GM18870 (cell line): ENCODE data around the gene TMEM139.

ENCODE experiments used
- ATAC-seq: cut with Tn5 transposase; IDR thresholded peaks from one replicate; pipeline ENCODE4 v1.9.1; 2021; ENCODE audit warnings: moderate library complexity; ENCODE audit not compliant: unreplicated experiment

The TMEM139 gene

GRCh38 chr7:143321734-143322133 lies 37.0 kb downstream of the TMEM139 start:
- ATAC-seq: no peak

- no peak for ATAC-seq
These were observed 38.2 kb downstream of the TMEM139 start for GRCh38 chr7:143322760-143323633.

DNA sequence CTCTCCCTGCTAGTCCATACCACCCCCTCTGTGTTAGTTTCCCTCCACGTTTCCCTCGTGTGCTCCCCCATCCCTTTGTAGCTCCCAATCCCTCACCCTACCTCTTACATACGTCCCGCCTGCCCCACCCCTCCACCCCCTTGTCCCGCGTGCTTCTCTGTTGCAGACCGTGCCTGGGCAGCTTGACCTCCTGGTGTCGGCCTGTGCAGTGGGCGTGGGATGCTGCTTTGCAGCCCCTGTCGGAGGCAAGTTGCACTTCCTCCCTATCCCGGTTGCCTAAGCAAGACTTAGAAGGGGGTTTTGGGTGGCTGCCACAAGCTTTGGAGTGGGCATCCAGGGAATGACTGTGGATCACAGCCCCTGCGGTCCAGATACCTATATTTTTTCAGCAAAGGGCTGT lies 38.9 kb downstream of the TMEM139 start:
- no peak for ATAC-seq

GRCh38 chr7:143325240-143325639 lies 40.5 kb downstream of the TMEM139 start:
- ATAC-seq: no peak

DNA sequence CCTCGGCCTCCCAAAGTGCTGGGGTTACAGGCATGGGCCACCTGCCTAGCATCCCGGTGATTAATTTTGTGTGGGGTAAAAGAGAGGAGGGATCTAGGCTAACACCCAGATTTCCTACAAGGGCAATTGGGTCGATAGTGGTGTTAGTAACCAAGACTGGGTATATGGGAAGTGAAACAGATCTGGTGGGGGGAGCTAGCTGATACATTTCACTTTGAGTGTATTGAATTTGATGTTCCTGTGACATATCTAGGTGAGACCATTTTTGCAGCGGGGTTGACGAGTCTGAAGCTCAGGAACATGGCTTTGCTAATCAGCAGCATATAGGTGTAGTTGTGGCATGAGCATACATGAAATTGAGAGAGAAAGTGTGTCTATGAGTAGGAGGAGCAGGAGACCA lies 43.1 kb downstream of the TMEM139 start:
- peak; percentile 63 for ATAC-seq

DNA sequence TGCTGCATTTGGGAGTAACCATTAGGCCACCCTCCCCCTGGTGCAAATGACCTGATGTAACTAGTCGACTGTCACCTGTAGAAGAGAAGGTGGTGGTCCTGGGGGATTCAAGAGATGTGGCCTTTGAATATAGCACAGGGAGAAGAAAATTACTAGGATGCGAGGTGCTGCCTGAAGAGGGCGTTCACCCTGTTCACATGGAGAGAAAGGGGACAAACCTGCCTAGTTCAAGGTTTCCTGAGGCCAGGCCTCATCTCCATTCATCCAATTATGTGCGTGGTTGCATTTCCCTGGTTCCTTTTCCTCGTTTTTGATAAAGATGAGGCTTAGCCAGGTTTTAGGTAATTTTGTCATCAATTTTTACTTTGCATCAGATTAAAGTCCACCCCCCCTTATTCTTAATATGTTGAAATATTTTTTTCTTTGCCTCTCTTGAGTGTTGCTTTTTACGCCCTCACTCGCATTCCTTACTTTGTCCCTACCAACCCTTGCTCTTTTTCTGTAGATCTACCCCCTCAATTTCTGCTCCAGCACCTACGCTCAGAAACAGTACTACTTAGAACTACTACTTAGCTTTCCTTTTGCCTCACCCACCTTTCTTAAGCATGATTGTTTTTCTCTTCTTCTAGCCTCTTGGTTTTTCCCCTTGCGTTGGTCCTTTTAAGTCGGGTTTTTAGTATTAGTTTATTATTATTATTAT lies 44.9 kb downstream of the TMEM139 start:
- no peak for ATAC-seq

DNA sequence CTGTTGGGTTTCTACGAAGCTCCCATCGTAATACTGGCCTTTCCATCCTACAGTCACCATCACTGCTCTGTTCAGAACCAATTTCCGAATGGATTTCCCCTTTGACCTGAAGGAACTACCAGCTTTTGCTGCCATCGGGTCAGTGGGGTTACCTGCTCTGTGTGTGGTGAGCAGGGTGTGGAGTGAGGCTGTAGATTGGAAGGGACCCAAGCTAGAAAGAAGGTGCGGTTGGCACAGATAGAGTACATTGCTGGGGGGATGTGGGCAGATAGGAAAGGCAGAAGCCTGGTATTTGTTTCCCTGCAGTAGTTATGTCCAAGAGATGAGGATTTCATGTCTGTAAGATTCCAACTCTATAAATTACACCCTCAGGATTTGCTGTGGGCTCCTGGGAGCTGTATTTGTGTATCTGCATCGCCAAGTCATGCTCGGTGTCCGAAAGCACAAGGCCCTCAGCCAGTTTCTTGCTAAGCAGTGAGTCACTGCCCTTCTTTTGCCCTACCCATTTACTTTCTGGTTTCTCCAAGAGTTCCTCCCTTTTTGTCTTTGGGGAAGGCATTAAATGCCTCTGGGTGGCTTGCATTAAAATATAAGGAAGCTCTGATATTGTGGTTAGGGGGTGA lies 46.5 kb downstream of the TMEM139 start:
- no peak for ATAC-seq

DNA sequence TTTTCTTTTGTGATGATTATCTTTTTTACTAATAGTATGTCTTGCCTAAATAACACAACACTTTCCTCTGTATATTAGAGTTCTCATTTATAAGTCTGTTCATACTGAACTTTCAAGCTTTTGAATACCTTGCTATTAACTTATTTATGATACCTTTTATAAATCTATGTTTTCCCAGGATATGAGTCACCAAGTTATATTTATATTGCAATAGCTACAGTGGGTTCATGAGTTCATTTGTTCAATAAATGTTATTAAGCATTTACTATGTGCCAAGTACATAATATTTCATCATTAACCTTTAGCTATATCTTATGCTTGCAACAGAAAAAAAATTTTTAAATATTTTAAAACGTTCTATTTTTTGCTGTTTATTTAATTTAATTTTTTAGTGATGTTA lies 49.5 kb downstream of the TMEM139 start:
- no peak for ATAC-seq

DNA sequence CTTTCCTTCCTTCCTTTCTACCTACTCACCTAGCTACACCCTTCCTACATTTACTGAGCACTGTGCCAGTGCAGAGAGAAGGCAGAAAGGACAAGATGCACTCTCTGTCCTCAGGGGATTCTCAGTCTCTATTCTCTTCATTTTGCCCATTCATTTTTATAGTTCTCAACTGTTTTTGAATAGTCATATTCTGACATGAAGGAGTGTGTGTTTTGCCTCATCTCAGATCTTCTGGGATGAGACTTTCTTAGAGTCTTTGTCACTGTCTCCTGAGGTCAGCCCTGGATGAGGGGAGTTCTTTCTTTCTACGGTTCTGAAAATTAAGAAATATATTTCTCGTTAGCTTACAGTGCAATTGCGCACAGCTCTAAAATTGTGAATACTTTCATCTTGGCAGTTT lies 52.5 kb downstream of the TMEM139 start:
- ATAC-seq: no peak
